Mammary epithelial cell (primary cell): ENCODE data around the gene PCDHA8.

Experiments used
- EZH2 ChIP-seq: IDR thresholded peaks from 2 replicates; pipeline ENCODE4 v1.6.1; 2012; ENCODE audit warnings: low read length, inconsistent platforms, borderline replicate concordance
- TF ChIP-seq, protein P1 (sequence below), 2 donors: IDR thresholded peaks in 1 of 2; conservative IDR thresholded peaks in 1 of 2; 2 replicates each; pipeline ENCODE4 v1.5.1; 2011 to 2012; ENCODE audit warnings: inconsistent platforms in 2 of 2, low read length in 2 of 2, mild to moderate bottlenecking in 2 of 2, control low read depth in 1 of 2, low read depth in 1 of 2; ENCODE audit not compliant: insufficient read depth in 1 of 2; ENCODE audit errors: extremely low read depth in 1 of 2

DNA sequence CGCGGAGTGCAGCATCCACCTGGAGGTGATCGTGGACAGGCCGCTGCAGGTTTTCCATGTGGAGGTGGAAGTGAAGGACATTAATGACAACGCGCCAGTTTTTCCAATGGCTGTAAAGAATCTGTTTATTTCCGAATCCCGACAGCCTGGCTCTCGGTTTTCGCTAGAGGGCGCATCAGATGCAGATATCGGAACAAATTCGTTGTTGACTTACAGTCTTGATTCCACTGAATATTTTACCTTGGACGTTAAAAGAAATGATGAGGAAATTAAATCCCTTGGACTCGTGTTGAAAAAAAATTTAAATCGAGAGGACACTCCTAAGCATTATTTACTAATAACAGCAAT is 39.5 kb upstream of the PCDHA8 start:
- TF ChIP-seq, protein P1, sequence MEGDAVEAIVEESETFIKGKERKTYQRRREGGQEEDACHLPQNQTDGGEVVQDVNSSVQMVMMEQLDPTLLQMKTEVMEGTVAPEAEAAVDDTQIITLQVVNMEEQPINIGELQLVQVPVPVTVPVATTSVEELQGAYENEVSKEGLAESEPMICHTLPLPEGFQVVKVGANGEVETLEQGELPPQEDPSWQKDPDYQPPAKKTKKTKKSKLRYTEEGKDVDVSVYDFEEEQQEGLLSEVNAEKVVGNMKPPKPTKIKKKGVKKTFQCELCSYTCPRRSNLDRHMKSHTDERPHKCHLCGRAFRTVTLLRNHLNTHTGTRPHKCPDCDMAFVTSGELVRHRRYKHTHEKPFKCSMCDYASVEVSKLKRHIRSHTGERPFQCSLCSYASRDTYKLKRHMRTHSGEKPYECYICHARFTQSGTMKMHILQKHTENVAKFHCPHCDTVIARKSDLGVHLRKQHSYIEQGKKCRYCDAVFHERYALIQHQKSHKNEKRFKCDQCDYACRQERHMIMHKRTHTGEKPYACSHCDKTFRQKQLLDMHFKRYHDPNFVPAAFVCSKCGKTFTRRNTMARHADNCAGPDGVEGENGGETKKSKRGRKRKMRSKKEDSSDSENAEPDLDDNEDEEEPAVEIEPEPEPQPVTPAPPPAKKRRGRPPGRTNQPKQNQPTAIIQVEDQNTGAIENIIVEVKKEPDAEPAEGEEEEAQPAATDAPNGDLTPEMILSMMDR (conservative IDR thresholded peaks at IDR 0.05 in 1 of 2, IDR thresholded peaks at IDR 0.05 in 1 of 2; ENCODE audit: extremely low read depth in 1 of 2, insufficient read depth in 1 of 2, low read depth in 1 of 2, low read length in 2 of 2): peak; percentile 15 to 20
- no peak for TF ChIP-seq EZH2
